ENCODE results near the gene TNFRSF14. TPM values are rescaled to one million over a fixed set of nuclear protein-coding genes. Genes with fewer than 3 reads are reported as not detected.

TNFRSF14 gene
- total RNA-seq, 2 donors from 2014 or later = 25.9 to 58.3 TPM

DNA sequence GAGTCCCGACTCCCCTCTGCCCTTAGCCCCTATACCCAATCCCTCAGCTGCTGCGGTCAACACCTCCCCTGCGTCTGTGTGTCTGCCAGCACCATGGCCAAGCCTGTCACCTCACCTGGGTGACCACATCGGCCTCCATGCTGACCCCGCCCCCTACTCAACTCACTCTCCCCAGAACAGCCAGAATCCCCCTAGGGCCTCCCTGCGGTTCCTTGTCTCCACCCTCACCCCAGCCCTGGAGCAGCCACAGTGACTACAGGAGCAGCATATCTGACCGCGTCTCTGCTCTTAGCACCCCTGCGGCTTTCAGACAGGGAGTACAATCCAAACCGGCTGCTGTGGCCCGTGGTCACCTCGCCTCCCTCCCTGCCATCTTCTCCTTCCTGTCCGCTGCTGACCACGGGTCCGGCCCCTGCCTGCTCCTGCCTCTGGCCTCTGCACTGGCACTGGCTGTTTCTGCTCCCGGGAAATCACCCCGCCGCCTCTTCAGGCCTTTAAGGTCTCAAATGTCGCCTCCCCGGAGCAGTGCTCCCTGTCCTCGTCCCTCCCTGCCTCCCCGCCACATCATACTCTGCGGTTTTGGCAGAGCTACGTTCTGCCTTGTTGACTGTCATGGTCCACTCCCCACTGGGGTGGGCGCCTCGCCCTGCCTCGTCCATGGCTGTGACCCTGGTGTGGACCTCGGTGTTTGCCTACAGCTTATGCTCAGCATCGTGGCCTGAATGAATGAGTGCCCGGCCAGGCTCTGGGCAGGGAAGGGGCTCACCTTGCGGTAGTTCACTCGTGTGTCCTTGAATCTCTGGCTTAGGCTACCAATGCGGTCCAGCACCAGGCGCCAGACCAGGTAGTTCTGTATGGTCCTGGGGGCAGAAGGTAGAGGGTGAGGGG is 41.5 kb downstream of the TNFRSF14 start:
- no peaks in the 10 kb centered on the region for H3K27me3 ChIP-seq
- H3K4me3 ChIP-seq = no peak overlapping the region
- intact Hi-C loops (cut with DNase I) = no loop called here
- H3K4me1 ChIP-seq = peaks cover 15% of the 10 kb centered on the region
- TF ChIP-seq, protein P1, sequence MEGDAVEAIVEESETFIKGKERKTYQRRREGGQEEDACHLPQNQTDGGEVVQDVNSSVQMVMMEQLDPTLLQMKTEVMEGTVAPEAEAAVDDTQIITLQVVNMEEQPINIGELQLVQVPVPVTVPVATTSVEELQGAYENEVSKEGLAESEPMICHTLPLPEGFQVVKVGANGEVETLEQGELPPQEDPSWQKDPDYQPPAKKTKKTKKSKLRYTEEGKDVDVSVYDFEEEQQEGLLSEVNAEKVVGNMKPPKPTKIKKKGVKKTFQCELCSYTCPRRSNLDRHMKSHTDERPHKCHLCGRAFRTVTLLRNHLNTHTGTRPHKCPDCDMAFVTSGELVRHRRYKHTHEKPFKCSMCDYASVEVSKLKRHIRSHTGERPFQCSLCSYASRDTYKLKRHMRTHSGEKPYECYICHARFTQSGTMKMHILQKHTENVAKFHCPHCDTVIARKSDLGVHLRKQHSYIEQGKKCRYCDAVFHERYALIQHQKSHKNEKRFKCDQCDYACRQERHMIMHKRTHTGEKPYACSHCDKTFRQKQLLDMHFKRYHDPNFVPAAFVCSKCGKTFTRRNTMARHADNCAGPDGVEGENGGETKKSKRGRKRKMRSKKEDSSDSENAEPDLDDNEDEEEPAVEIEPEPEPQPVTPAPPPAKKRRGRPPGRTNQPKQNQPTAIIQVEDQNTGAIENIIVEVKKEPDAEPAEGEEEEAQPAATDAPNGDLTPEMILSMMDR (IDR thresholded peaks at IDR 0.05) = no peak
- TF ChIP-seq POLR2A (IDR thresholded peaks at IDR 0.05) = no peak
- H3K9me3 ChIP-seq = no peaks in the 10 kb centered on the region
- H3K36me3 ChIP-seq (replicated peaks in 1 of 2; ENCODE audit: insufficient read depth in 1 of 2, low read depth in 2 of 2) = no peaks in the 10 kb centered on the region
- H3K27ac ChIP-seq = no peak overlapping the region
- DNase-seq (no peak), ATAC-seq (no peak)
- WGBS, 2 donors = 64 to 80% methylated on average over 31 to 33 of the region's 34 CpGs

DNA sequence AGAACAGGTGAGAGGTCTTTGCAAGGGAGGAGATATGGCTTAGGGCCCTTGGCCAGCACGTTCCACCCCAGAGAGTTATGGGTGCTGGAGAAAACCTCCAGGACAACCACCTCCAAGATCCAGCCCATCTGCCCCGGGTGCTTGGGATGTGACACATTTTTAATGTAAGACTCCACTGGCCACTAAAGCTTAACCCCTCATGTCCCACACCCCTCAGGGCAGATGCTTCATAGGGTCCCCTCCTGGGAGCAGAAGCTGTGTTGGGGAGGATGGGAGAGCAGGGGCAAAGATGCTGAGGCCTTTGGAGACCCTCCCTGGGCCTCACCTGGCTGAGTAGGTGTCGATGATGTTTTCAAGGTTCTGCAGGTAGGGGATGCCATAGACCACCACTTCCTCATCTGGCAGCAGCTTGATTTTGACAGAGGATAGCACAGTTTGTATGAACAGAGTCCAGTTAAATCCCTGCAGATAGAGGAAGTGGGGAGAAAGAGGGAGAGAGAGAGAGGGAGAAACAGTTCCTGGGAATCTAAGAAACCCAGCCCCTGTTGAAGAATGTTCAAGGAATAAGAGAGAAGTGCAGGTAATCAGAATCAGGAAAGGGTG is 42.3 kb downstream of the TNFRSF14 start:
- no peak overlapping the region for H3K4me3 ChIP-seq
- no peak for TF ChIP-seq POLR2A (IDR thresholded peaks at IDR 0.05)
- TF ChIP-seq, protein P1 (IDR thresholded peaks at IDR 0.05) = no peak
- WGBS, 2 donors = 70 to 76% methylated on average over 3 of the region's 3 CpGs

GRCh38 chr1:2601721-2602303 is 45.6 kb downstream of the TNFRSF14 start:
- ATAC-seq = no peak
- H3K27me3 ChIP-seq = no peaks in the 10 kb centered on the region

More for the DNA sequence above, 42.3 kb downstream of the TNFRSF14 start:
- intact Hi-C loops (cut with DNase I) = no loop called here
- H3K27me3 ChIP-seq = no peaks in the 10 kb centered on the region
- no peaks in the 10 kb centered on the region for H3K36me3 ChIP-seq (replicated peaks in 1 of 2; ENCODE audit: insufficient read depth in 1 of 2, low read depth in 2 of 2)
- no peak for ATAC-seq
- no peaks in the 10 kb centered on the region for H3K9me3 ChIP-seq
- no peak overlapping the region for H3K27ac ChIP-seq
- H3K4me1 ChIP-seq = peaks cover 8% of the 10 kb centered on the region
- DNase-seq = no peak

GRCh38 chr1:2602311-2602835 is 46.2 kb downstream of the TNFRSF14 start:
- intact Hi-C loops (cut with DNase I) = no loop called here
- Histone ChIP-seq H3K4me3 (no peak overlapping the region), H3K27ac (no peak overlapping the region), H3K27me3 (no peaks in the 10 kb centered on the region), H3K9me3 (no peaks in the 10 kb centered on the region), H3K4me1 (no peaks in the 10 kb centered on the region), H3K36me3 (replicated peaks in 1 of 2; ENCODE audit: insufficient read depth in 1 of 2, low read depth in 2 of 2) (no peaks in the 10 kb centered on the region)
- WGBS, 2 donors = 63 to 76% methylated on average over 15 of the region's 15 CpGs
- ATAC-seq = no peak
- no peak for DNase-seq
- TF ChIP-seq POLR2A (IDR thresholded peaks at IDR 0.05) = no peak
- TF ChIP-seq, protein P1 (IDR thresholded peaks at IDR 0.05) = no peak

More at GRCh38 chr1:2601721-2602303, 45.6 kb downstream of the TNFRSF14 start:
- 78 to 81% methylated on average over 12 to 18 of the region's 18 CpGs for WGBS, 2 donors
- Histone ChIP-seq H3K9me3 (no peaks in the 10 kb centered on the region), H3K27ac (no peak overlapping the region), H3K36me3 (replicated peaks in 1 of 2; ENCODE audit: insufficient read depth in 1 of 2, low read depth in 2 of 2) (no peaks in the 10 kb centered on the region), H3K4me3 (no peak overlapping the region), H3K4me1 (no peaks in the 10 kb centered on the region)
- intact Hi-C loops (cut with DNase I) = no loop called here
- no peak for TF ChIP-seq POLR2A (IDR thresholded peaks at IDR 0.05)
- TF ChIP-seq, protein P1 (IDR thresholded peaks at IDR 0.05) = no peak
- DNase-seq = no peak

All from body of pancreas (tissue), 4 donors.